HepG2 (cell line): ENCODE measurements around the gene CPPED1. TPM values are rescaled to one million over a fixed set of nuclear protein-coding genes. Genes with fewer than 3 reads are reported as not detected.

Source experiments
- ATAC-seq: fragments of 200-7000 bp; cut with Tn5 transposase; 3 replicates; pipeline ENCODE4 v1.9.1; 2020; ENCODE audit warnings: mild to moderate bottlenecking, moderate library complexity
- BruUV-seq: library from RNA; stranded (reverse); fragments of 400-500 nt; replicated peaks from 2 replicates; lab custom pipeline; 2021; lab: Mats Ljungman, UMichigan
- CTCF ChIA-PET: fragments of 300-600 bp; formaldehyde crosslinking; extraction: SDS; loops from one replicate; lab custom pipeline; 2021; ENCODE audit warnings: low total read pairs, inconsistent platforms, low intra/inter-chr PET ratio; lab: Yijun Ruan, JAX
- POLR2A ChIA-PET: fragments of 350-600 bp; sonication (Branson Sonifier 250); formaldehyde crosslinking; loops from one replicate; lab custom pipeline; 2020; ENCODE audit warnings: antibody characterized with exemption, inconsistent platforms; lab: Yijun Ruan, JAX
- DNase-seq: peaks from one replicate; pipeline ENCODE4 v3.0.0-alpha.2; 2015; ENCODE audit warnings: low spot score
- FAIRE-seq: peaks from 3 replicates; lab custom pipeline; 2011; peaks lifted over from hg19 to GRCh38; lab: Jason Lieb, UNC
- H2AFZ ChIP-seq: one replicate; pipeline ENCODE4 v1.6.1; 2011; ENCODE audit warnings: low read length, inconsistent platforms
- H3K27ac ChIP-seq: fragments of 300-600 bp; 3 replicates; pipeline ENCODE4 v1.8.0; 2011; ENCODE audit warnings: mixed run types, mild to moderate bottlenecking, mixed read lengths, low read length, inconsistent platforms; ENCODE audit not compliant: insufficient read depth; ENCODE audit errors: extremely low read length
- H3K27me3 ChIP-seq, 2 experiments: fragments of 200-600 bp in 1 of 2; 2 replicates in 1 of 2; 3 replicates in 1 of 2; pipeline versions ENCODE4 v1.6.0 to v1.8.0; 2011; ENCODE audit warnings: low read length in 2 of 2, mild to moderate bottlenecking in 2 of 2, moderate library complexity in 2 of 2, inconsistent platforms in 1 of 2; ENCODE audit not compliant: insufficient read depth in 2 of 2, control insufficient read depth in 1 of 2
- H3K36me3 ChIP-seq, 2 experiments: fragments of 200-600 bp in 1 of 2; replicated peaks in 1 of 2; 2 replicates in 1 of 2; 3 replicates in 1 of 2; pipeline versions ENCODE4 v1.5.1 to v1.8.0; 2011; ENCODE audit warnings: low read length in 2 of 2, inconsistent platforms in 1 of 2; ENCODE audit not compliant: insufficient read depth in 2 of 2, control insufficient read depth in 1 of 2
- H3K4me1 ChIP-seq: 2 replicates; pipeline ENCODE4 v1.5.1; 2012; ENCODE audit warnings: low read length, inconsistent platforms; ENCODE audit not compliant: insufficient read depth
- H3K4me2 ChIP-seq: 2 replicates; pipeline ENCODE4 v1.6.0; 2011; ENCODE audit warnings: low read depth, low read length, inconsistent platforms
- H3K4me3 ChIP-seq, 3 experiments: fragments of 200-600 bp in 1 of 3; sonication (generic), shearing (Covaris generic) in 1 of 3; replicated peaks in 1 of 3; 2 replicates each; pipeline ENCODE4 v1.5.1; 2011 to 2016; ENCODE audit warnings: low read length in 3 of 3, inconsistent platforms in 2 of 3, low read depth in 2 of 3, mild to moderate bottlenecking in 2 of 3, control low read depth in 1 of 3, mixed read lengths in 1 of 3; ENCODE audit not compliant: insufficient read depth in 1 of 3
- H3K79me2 ChIP-seq: one replicate; pipeline ENCODE4 v1.6.1; 2011; ENCODE audit warnings: low read length, inconsistent platforms; ENCODE audit not compliant: insufficient read depth
- H3K9ac ChIP-seq: 2 replicates; pipeline ENCODE4 v1.6.0; 2011; ENCODE audit warnings: mild to moderate bottlenecking, low read depth, low read length, inconsistent platforms; ENCODE audit not compliant: insufficient read depth
- H3K9me3 ChIP-seq: 2 replicates; pipeline ENCODE4 v1.5.1; 2012; ENCODE audit warnings: mild to moderate bottlenecking, low read length
- H4K20me1 ChIP-seq: 2 replicates; pipeline ENCODE4 v1.6.0; 2011; ENCODE audit warnings: inconsistent platforms, mild to moderate bottlenecking, low read length, moderate library complexity; ENCODE audit not compliant: insufficient read depth
- EP300 ChIP-seq, 3 experiments: sonication (generic) in 1 of 3; formaldehyde crosslinking in 1 of 3; IDR thresholded peaks; 2 replicates each; pipeline versions ENCODE4 v1.5.1 to v1.6.1; 2011 to 2020; ENCODE audit warnings: low read depth in 2 of 3, low read length in 2 of 3, borderline replicate concordance in 1 of 3, improper control_type of control experiment in 1 of 3, mild to moderate bottlenecking in 1 of 3, missing genetic modification reagents in 1 of 3, moderate library complexity in 1 of 3
- FOSL1 ChIP-seq: sonication (generic); formaldehyde crosslinking; IDR thresholded peaks from 2 replicates; pipeline ENCODE4 v1.9.0; 2021; ENCODE audit warnings: missing genetic modification reagents, borderline replicate concordance
- HNRNPL ChIP-seq: fragments of 200-400 bp; formaldehyde crosslinking; IDR thresholded peaks from 2 replicates; pipeline ENCODE4 v1.6.1; 2017; ENCODE audit warnings: mild to moderate bottlenecking, low read depth, low read length
- RBM22 ChIP-seq: fragments of 200-400 bp; formaldehyde crosslinking; optimal IDR thresholded peaks from 2 replicates; pipeline ENCODE3; 2017; ENCODE audit warnings: mild to moderate bottlenecking, low read length, moderate library complexity
- ZNF75D ChIP-seq: sonication (generic); formaldehyde crosslinking; IDR thresholded peaks from 2 replicates; pipeline ENCODE4 v1.8.1; 2023; ENCODE audit warnings: missing genetic modification reagents, mild to moderate bottlenecking, borderline replicate concordance
- ZNF83 ChIP-seq: sonication (generic); formaldehyde crosslinking; IDR thresholded peaks from 2 replicates; pipeline ENCODE4 v1.4.0; 2020; ENCODE audit warnings: missing genetic modification reagents, mild to moderate bottlenecking, borderline replicate concordance
- WGBS: methylation state at CpG from one replicate; pipeline ENCODE4 v1.1.6; 2017; ENCODE audit warnings: low lambda C conversion rate; 5-methylcytosine and 5-hydroxymethylcytosine counted together
- in situ Hi-C: cut with HindIII; loops from 2 replicates; pipeline ENCODE4 v1.10.0; 2017; ENCODE audit warnings: low pct_unique_long_range_greater_than_20kb; ENCODE audit not compliant: extremely low pct_ligation_motif_present
- intact Hi-C: fragments of 100-400 bp; cut with micrococcal nuclease; formaldehyde crosslinking; loops from one replicate; pipeline ENCODE4 v1.10.0; 2022; ENCODE audit not compliant: unreplicated experiment
- polyA plus RNA-seq, 8 experiments: library from polyadenylated mRNA; depleted of rRNA in 3 of 8; stranded (reverse) in 7 of 8; unstranded in 1 of 8; fragments of >200 nt; fragmentation: Illumina TruSeq in 4 of 8; extraction: Trizol in 4 of 8; gene quantifications; 2 replicates each; pipeline versions ENCODE4 v1.2.1 to v1.2.3, GENCODE V29; 2011 to 2016; ENCODE audit warnings: low read depth in 4 of 8, missing spikeins in 1 of 8, mixed read lengths in 1 of 8; ENCODE audit not compliant: insufficient read depth in 1 of 8
- total RNA-seq, 5 experiments: library from RNA; depleted of rRNA; stranded (reverse); fragments of >200 nt; fragmentation: Illumina TruSeq; extraction: Trizol; gene quantifications; 2 replicates each; pipeline ENCODE4 v1.2.3, GENCODE V29; 2016; ENCODE audit warnings: low read depth in 1 of 5
- TF ChIP-seq, protein P1 (sequence below): sonication (generic); formaldehyde crosslinking; IDR thresholded peaks from 2 replicates; pipeline ENCODE4 v1.5.1; 2020; ENCODE audit warnings: mild to moderate bottlenecking, missing genetic modification reagents, moderate library complexity
- TF ChIP-seq, protein P2 (sequence below), 2 experiments: IDR thresholded peaks; 2 replicates each; pipeline ENCODE4 v1.6.1; 2011 to 2012; ENCODE audit warnings: low read length in 2 of 2, borderline replicate concordance in 1 of 2, low read depth in 1 of 2, mild to moderate bottlenecking in 1 of 2, moderate library complexity in 1 of 2

CPPED1 gene
- total and polyA plus RNA-seq, 2 of the 13 experiments (the other 11 are each of a cell fraction or from before 2014, with no cell fraction given): 66.6 to 71.3 TPM

DNA sequence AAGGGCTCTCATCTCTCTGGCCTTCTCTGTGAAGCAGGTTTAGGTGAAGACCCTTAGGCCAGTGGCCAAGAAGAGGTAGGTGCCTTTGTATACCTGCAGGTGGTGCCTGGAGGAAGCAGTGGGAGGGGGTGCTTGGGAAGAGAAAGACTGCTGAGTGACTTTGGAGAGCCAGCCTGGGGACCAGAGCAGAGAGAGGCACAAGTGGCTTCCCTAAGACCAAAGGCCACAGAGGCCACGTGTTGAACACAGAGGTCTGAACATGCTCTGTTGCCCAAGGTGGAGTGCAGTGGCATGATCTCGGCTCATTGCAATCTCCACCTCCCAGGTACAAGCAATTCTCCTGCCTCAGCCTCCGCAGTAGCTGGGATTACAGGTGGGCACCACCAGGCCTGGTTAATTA lies 103.5 kb downstream of the CPPED1 start:
- H2AFZ ChIP-seq: no peak overlapping the region
- peaks cover 47 to 82% of the 10 kb centered on the region in 2 experiments for H3K36me3 ChIP-seq
- no peak for ATAC-seq
- in situ Hi-C loops (no loop called here), intact Hi-C loops (no loop called here)
- H3K4me2 ChIP-seq: no peak overlapping the region
- no peak overlapping the region for H3K4me3 ChIP-seq
- H3K9me3 ChIP-seq: no peaks in the 10 kb centered on the region
- H3K79me2 ChIP-seq: no peaks in the 10 kb centered on the region
- H3K27ac ChIP-seq: no peak overlapping the region
- ChIA-PET POLR2A (no interaction called here), CTCF (no interaction called here)
- H4K20me1 ChIP-seq: no peaks in the 10 kb centered on the region
- peaks cover 9% of the 10 kb centered on the region; the same call in 1 of the 2 replicates for H3K4me1 ChIP-seq
- TF ChIP-seq FOSL1 (CRISPR knock-in tag): no peak
- TF ChIP-seq EP300 (IDR thresholded peaks at IDR 0.05; ENCODE audit: low read depth in 2 of 2, low read length in 2 of 2): no peak
- TF ChIP-seq EP300 (CRISPR knock-in tag; IDR thresholded peaks at IDR 0.05; ENCODE audit: borderline replicate concordance): peak; percentile 48; the same call in 1 of the 2 replicates
- peak; percentile 16 for TF ChIP-seq RBM22
- TF ChIP-seq ZNF75D (CRISPR knock-in tag): 0 out of 2 replicates have a peak, but pooled peaks have one; percentile 27
- no peak for TF ChIP-seq HNRNPL
- TF ChIP-seq, protein P1, sequence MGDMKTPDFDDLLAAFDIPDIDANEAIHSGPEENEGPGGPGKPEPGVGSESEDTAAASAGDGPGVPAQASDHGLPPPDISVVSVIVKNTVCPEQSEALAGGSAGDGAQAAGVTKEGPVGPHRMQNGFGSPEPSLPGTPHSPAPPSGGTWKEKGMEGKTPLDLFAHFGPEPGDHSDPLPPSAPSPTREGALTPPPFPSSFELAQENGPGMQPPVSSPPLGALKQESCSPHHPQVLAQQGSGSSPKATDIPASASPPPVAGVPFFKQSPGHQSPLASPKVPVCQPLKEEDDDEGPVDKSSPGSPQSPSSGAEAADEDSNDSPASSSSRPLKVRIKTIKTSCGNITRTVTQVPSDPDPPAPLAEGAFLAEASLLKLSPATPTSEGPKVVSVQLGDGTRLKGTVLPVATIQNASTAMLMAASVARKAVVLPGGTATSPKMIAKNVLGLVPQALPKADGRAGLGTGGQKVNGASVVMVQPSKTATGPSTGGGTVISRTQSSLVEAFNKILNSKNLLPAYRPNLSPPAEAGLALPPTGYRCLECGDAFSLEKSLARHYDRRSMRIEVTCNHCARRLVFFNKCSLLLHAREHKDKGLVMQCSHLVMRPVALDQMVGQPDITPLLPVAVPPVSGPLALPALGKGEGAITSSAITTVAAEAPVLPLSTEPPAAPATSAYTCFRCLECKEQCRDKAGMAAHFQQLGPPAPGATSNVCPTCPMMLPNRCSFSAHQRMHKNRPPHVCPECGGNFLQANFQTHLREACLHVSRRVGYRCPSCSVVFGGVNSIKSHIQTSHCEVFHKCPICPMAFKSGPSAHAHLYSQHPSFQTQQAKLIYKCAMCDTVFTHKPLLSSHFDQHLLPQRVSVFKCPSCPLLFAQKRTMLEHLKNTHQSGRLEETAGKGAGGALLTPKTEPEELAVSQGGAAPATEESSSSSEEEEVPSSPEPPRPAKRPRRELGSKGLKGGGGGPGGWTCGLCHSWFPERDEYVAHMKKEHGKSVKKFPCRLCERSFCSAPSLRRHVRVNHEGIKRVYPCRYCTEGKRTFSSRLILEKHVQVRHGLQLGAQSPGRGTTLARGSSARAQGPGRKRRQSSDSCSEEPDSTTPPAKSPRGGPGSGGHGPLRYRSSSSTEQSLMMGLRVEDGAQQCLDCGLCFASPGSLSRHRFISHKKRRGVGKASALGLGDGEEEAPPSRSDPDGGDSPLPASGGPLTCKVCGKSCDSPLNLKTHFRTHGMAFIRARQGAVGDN (CRISPR knock-in tag): peak; percentile 33
- no peak for TF ChIP-seq ZNF83 (CRISPR knock-in tag)
- TF ChIP-seq, protein P2, sequence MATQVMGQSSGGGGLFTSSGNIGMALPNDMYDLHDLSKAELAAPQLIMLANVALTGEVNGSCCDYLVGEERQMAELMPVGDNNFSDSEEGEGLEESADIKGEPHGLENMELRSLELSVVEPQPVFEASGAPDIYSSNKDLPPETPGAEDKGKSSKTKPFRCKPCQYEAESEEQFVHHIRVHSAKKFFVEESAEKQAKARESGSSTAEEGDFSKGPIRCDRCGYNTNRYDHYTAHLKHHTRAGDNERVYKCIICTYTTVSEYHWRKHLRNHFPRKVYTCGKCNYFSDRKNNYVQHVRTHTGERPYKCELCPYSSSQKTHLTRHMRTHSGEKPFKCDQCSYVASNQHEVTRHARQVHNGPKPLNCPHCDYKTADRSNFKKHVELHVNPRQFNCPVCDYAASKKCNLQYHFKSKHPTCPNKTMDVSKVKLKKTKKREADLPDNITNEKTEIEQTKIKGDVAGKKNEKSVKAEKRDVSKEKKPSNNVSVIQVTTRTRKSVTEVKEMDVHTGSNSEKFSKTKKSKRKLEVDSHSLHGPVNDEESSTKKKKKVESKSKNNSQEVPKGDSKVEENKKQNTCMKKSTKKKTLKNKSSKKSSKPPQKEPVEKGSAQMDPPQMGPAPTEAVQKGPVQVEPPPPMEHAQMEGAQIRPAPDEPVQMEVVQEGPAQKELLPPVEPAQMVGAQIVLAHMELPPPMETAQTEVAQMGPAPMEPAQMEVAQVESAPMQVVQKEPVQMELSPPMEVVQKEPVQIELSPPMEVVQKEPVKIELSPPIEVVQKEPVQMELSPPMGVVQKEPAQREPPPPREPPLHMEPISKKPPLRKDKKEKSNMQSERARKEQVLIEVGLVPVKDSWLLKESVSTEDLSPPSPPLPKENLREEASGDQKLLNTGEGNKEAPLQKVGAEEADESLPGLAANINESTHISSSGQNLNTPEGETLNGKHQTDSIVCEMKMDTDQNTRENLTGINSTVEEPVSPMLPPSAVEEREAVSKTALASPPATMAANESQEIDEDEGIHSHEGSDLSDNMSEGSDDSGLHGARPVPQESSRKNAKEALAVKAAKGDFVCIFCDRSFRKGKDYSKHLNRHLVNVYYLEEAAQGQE (IDR thresholded peaks at IDR 0.05; ENCODE audit: borderline replicate concordance in 1 of 2, low read depth in 1 of 2, low read length in 2 of 2): no peak
- DNase-seq: no peak
- no TSS peak for BruUV-seq
- H3K27me3 ChIP-seq: no peaks in the 10 kb centered on the region
- no peak for FAIRE-seq
- H3K9ac ChIP-seq: no peak overlapping the region
- 91% methylated on average over 3 of the region's 3 CpGs for WGBS
